NCI-H1694 treated with DMSO at 0.1 percent for 48 hours (cell line): ENCODE results near the gene MAML2.

ENCODE experiments used
- DNase-seq: peaks from one replicate; lab custom pipeline; 2025; lab: John Stamatoyannopoulos, UW

MAML2 gene

DNA sequence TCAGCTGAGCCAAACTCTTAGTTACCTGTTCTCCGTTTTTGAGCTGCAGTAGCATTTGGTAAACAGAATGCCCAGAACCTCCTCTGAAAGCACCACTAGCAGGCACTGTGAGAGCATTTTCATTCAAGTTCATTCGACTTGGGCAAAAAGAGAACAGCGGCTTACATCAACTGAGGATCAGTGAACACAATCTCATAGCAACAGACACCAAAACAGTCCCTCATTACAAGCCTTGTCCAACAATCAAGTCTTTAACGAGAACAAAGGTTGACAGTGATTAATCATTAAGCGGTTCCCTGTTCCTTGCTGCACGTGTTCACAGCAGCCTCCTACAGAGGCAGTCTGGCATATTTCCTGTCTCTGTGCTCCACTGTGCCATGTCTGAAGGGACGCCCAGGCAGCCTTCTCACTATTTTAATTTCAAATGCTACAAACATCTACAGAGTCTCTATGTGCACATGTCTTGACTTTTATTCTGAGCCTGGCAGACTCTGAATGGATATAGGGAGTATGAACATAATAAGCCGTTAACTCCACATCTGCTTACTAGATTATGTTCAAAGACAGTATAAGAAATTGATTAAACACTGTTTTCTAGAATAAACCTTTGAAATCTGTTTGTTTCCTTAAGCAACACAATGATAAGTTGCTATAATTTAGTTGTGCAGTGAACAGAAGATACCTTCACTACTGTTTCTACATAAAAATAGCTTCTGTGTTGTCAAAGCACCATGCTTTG is 330.7 kb downstream of the MAML2 start:
- peak; percentile 58 for DNase-seq

DNA sequence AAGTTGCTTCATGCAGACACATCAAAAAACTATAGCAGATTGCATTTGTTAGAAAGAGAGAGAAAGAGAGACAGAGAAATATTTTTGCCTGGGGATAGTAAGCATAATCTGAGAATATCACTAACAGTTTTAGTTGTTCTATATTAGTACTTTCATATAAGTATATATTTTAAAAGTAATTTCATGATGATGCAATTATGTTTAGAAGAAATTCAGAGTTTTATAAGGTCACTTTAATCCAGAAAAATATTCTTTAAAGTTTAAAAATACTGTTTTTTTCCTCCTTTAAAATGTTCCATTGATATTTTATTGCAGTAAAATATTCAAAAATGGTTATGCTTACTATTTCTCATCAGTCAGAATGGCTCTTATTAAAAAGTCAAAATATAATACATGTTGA is 332.3 kb downstream of the MAML2 start:
- no peak for DNase-seq

DNA sequence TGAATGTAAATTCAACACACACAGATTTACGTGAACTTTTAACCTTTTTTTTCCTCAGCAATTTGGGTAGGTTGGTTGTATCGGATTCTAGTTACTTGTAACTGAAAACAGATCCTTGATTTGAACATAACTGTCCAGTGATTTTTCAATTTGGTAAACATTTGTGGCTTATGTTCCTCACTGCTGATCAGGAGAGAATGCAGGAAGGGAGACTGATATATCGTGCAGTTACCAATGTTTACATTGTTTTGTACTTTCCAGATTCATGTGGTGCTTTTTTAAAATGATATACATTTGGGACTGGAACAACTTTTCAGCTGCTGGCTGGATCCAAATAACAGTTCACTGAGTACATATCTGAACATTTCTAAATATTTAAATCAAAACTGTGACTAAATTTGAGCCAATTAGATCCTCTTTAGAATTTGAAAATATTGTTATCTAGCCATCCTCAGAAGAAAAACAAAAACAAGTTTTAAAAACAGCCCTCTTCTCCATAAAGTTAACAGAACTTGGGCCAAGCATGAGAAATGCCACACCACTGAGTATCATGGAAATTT is 334.8 kb downstream of the MAML2 start:
- no peak for DNase-seq

DNA sequence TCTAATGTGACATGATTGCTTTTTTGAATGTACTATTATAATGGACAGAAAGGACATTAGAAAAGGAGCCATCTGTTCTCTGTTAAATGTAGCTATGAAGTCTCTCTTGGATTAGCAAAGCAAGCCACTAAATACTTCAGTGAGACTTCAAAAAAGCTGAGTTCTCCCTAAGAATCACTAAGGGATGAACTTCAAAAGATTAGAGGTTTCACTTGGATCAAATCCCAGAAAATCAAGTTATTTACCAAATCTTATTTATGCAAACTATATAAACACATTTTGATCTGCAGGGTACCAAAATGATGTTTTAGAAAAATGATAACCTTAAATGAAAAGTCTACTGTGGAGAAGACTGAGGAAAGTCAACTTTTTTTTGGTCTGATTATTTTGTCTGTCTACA is 337.0 kb downstream of the MAML2 start:
- DNase-seq = no peak

DNA sequence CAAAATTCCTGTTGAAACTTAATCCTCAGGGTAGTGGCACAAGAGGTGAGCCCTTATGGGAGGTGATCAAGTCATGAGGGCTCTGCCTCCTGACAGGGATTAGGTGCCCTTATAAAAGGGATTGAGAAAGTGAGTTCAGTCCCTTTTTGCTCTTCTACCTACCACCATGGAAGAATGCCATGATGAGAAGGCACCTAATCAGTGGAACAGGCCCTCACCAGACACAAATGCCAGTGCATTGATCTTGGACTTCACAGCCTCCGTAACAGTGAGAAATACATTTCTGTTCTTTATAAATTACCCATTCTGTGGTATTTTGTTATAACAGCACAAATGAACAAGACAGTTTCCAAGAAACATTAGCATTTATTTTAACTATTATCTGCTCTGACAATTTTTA is 338.1 kb downstream of the MAML2 start:
- no peak for DNase-seq

DNA sequence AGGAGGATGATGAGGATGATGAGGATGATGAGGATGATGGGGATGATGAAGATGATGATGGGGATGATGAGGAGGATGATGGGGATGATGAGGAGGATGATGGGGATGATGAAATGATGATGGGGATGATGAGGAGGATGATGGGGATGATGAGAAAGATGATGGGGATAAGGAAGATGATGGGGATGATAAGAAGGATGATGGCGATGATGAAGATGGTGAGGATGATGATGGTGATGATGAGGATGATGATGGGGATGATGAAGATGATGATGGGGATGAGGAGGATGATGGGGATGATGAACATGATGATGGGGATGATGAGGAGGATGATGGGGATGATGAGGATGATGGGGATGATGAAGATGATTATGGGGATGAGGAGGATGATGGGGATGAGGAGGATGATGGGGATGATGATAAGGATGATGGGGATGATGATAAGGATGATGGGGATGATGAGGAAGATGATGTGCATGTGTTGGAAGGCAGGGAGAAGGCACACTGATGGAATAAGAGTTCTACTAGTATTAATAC is 340.2 kb downstream of the MAML2 start:
- DNase-seq = no peak

DNA sequence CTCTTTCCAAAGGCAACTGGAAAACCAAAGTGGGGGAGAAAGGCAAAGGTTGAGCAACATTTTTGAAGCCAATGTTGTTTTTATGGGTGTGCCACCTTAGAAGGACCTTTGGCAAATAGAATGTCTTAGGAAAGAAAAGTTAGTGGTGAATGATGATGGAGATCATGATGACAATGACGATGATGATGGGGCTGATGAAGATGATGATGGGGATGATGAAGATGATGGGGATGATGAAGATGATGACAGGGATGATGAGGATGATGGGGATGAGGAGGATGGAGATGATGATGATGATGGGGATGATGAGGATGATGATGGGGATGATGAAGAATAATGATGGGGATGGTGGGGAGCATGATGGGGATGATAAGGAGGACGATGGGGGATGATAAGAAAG is 340.7 kb downstream of the MAML2 start:
- DNase-seq = no peak

DNA sequence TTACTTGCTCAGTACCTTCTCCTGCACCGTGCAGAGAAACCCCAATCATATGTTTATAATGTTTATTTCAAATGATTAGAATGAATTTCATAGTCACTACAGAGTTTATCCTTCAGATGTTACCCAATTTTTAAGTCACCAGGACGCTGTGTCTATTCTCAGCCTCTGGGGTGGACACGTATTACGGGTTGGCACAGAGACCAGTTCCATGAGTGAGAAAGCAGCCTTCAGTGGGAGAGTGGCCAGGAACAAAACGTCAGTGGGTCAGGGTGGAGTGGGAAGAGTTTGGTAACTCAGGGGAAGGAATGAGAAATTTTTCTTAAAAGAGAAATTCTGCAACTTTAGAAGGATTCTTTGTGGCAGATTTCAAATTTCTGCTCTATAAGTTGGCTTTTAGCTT is 342.0 kb downstream of the MAML2 start:
- DNase-seq = no peak

DNA sequence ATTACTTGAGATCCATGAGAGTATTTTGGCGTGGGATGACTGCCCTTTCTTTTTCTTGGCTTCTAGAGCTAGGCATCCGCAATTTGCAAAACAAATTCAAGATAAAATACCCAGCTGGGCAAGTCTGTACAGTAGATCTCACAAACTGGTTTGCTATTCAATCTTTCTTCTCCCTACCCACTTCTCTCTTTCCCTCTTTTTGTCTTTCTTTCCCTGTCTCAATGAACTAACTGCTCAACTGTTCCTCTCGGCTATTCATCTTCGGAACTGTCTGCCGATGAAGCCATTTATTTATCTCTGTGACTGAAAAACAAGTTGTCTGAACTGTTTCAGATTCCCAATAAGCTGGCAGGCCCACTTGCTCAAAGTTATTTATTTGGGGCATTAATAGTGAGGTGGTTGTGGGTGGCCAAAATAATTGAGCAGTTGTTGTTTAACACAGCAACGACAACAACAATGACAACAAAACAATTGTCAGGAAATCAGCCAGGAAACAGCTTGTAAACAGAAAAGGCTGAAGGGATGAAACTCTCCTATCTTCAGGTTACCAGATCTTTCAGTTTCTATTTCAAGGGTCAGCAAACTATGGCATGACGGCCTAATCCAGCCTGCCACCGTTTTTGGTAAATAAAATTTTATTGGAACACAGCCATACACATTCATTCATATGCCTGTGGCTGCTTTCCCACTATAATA is 343.1 kb downstream of the MAML2 start:
- no peak for DNase-seq

DNA sequence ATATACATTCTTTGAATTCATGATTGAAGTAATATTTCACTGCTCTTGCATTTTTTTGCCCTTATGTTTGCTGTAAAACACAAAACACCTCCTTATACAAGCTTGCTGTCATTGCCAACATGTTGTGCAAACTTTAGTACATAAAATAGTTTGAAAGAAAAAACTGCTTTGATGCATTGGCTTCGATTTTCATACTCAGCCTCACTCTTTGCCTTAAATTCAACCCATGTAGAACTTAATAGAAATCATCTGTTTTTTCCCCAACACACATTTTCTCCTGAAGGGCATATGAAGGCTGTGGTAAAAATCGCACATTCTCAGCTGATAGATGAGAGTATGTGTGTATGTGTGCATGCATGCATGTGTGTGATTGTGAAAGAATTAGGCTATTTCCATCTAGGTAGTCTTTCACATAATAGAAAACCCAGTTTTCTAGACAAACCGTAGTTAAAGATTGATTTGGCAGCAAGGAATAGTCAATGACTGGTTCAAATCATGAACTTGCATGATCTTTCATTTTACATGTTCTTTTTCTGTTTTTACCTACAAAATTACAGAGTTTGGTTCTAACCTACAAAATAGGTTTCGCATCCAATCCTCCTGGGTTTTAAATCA is 346.3 kb downstream of the MAML2 start:
- DNase-seq = no peak

DNA sequence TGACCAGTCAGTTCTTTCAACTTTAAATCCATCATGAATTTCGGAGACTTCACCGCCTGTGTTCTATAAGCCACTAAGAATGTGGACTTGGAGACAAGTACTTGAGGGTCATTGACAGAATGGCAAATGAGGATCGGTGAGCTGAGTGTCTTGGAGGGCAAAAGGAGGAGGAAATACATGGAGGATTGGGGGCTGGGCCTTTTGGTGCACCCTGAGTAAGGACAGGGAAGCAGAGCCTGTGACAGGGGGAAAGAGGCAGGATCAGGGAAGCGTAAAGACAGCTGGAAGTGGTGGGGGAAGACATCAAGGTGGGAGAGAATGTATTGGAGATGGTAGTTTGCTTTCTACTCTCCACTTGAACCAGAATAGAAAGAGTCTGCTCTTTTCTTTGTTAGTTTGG is 348.7 kb downstream of the MAML2 start:
- DNase-seq = no peak

DNA sequence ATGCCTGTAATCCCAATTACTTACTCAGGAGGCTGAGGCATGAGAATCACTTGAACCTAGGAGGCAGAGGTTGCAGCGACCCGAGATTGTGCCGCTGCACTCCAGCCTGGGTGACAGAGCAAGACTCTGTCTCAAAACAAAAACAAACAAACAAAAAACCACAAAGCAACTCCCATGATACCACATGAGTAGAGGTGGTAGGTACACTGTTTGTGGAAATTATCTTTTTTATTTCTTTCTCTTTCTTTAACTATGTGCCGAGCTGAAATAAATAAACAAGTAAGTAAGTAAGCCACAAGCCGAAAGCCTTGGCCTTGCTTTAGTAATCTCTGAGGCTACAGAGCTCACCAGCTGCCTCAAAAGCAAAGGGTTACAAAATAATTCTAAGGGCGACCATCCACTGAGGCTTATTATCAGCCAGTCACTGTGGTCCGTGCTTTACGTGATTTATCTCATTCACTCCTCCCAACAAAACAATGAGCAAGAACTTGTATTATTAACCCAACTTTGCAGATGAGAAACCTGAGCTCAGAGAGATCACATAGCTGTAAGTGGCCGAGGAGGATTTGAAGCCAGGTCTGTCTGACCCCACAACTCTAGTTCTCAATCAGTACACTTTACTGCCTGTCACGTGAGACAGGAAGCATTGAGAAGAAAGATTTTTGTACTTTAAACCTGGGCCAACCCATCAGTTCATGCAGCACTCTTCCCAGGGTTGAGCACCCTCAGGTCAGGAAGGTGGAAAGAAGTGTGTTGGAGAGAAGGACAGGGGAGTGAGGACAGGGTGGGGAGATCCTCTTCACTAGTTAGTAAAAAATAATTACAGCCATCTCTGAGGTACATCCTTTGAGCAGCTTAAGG is 349.3 kb downstream of the MAML2 start:
- no peak for DNase-seq

DNA sequence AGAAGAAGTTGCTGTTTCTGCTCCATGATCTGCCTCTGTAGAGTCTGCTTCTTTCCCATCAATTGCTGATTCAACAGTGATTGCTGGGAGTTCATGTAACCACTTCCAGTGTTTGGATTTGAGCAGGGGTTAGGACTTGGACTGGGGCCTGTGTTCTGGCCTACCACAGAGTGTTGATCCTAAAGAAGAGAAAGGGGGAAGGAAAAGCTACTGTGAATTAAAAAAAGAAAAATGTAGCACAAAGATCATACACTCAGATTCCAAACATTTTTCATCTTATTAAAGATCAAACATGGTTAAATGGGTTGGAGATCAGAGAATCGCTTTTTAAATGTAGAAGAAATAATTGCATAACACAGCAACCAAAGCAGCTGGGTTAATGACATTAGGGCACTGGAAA is 351.4 kb downstream of the MAML2 start:
- DNase-seq = no peak

DNA sequence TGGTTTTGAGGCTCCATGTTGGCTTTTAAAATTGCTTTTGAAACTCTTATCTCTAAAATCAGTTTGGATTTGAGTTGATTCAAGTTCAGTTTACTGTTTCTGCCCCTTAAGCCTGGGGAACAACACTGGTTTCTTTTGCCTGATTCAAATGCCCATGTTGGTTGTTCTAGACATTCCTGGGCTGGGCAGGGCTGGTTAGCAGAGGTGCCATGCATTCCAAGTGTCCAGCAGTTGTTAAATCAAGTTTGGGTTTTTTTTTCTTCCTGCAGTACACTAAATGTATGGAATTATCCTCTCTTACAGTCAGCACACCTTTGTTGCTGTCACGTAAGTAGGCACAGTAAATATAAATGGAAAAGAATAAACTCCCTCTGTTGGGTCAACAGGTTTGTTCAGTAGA is 351.9 kb downstream of the MAML2 start:
- no peak for DNase-seq

DNA sequence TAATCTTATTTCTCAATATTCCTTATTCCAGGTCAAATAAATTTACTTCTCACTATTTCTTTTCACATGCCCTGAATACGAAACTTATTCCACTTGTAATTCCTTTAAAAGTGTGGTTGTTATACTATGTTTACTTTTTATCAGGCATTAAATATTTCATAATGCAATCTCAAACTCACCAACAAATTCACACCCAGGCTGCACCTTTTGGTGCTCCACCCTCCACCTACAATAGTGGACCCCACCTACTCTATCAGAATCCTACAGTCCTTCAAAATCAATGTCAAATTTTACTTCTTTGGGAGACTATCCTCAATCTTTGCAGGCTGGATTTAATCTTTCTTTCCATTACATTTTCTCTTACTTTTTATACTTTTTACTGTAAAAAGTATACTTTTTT is 353.2 kb downstream of the MAML2 start:
- DNase-seq = no peak

DNA sequence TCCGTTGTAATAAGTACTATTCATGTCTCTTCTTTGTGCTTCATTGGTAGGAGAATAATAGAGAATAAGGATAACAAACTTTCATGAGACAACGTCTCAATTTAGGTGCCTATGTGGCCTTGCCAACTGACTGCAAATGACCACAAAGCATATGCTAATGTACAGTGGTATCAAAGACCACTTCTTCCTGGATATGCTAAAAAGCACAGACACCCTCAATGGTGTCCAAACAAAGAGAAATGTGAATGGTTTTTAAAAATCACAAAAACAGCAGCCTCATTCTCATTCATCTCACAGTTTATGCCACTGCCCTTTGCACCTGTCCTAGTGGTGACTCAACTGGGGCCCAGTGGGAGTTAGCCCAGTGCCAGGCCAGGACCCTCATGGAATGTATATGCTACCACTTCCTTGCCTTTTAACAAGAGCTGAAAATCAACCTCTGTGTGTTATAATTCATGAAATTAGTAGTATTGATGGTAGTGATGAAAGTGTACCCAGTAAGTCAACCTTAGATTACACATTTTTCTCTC is 353.9 kb downstream of the MAML2 start:
- no peak for DNase-seq

DNA sequence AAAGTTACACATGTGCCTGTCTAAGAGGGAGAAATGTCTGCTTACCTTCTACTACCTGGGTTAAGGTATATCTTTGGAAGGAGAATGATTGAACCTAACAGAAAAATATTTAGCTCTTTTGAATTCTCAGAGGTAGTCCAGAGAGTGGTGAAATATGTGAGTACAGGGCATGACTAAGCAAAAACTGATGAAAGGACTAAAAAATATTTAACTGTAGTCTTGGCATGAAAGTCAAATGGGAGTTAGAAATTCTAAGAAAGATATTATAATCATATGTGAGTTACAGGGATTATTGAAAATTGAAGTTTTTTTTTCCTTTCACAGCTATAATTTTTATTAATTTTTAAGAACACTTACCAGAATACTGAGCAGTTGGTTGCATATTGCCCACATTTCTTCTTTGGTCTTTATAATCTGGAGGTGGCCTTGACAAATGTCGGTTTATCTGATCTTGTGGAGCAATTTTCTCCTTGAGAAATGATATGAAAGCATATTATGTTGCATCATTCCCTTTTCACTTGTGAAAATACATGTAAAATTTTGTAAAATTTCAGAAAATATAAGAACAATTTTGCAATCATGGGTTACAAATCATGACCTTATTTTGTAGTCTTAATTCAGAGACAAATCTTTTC is 357.7 kb downstream of the MAML2 start:
- DNase-seq = no peak

DNA sequence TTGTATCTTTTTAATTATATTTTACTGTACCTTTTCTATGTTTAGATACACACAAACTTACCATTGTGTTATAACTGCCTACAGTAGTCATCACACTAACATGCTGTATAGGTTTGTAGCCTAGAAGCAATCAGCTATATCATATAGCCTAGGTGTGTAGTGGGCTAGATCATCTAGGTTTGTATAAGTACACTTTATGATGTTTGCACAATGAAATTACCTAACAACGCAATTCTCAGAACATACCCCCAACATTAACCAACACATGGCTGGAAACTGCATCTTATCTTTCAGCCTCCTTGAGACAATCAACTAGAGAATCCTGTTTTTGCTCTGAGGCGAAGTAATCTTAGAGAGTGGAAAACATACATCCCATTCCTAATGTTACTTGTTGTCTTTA is 358.9 kb downstream of the MAML2 start:
- no peak for DNase-seq

DNA sequence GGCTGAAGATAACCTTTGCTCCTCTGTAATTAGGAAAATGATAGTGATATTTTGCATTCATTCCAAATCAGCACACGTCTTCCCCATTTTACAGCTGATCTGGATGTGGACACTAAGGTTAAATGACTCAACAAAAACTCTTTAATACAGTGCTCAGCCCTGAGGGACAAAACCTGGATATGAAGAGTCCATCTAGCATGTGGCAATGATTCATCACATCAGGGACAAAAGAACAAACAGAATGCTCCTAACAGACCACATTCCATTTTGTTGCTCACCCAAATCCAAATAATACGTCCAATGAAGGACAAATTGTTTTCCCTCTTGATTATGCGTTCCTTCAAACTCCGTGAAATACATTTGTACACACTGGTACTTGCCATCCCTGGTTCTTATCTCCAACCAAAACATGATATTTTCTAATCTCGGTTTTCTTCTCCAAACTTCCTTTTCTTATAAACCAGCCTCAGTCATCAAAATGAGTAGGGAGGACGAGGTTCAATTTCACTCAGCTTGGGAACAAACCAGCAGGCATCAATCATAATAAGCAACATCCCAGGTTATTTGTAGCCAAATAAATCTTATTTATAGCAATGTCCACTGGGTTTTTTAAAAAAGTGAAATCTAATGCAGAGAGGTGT is 365.3 kb downstream of the MAML2 start:
- no peak for DNase-seq

DNA sequence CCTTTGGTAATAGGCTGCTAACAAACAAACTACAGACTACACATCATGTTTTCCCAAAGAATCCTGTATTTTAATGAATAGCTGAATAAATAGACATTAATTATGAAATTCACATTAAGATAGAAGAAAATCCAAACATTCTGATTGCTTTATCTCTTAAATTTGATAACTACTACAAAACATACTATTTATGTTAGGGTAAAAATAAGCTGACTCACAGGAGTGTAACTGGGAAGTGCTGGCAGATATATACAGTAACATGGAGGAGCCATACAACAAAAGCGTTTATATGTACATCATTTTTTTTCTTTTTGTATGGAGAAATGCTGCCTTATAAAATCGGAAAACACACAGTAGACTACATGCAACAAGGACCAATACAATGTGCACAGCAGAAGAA is 366.4 kb downstream of the MAML2 start:
- no peak for DNase-seq

DNA sequence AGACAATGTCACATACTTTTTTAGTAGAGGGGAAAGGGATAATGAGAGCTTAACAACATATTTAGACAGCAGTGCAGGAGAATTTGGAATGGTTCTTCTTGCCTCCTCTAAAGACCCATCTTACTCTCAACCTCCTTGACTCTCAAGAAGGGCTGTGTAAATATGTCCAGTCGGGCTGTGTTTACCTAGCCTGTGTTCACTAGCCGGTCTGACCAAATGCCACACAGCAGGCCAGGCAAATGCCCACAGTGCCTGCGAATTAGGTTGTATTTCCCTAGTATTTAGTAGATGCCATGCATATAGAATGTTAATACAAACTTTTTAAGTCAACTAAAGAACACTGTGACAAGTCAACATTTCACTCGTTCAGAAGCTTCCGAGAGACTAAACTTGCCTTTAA is 367.7 kb downstream of the MAML2 start:
- no peak for DNase-seq
